ENCODE data around the gene CPA1.

- no peak for TF ChIP-seq PREB (CRISPR knock-in tag; IDR thresholded peaks at IDR 0.05; ENCODE audit: borderline replicate concordance)
- TF ChIP-seq, protein P1, sequence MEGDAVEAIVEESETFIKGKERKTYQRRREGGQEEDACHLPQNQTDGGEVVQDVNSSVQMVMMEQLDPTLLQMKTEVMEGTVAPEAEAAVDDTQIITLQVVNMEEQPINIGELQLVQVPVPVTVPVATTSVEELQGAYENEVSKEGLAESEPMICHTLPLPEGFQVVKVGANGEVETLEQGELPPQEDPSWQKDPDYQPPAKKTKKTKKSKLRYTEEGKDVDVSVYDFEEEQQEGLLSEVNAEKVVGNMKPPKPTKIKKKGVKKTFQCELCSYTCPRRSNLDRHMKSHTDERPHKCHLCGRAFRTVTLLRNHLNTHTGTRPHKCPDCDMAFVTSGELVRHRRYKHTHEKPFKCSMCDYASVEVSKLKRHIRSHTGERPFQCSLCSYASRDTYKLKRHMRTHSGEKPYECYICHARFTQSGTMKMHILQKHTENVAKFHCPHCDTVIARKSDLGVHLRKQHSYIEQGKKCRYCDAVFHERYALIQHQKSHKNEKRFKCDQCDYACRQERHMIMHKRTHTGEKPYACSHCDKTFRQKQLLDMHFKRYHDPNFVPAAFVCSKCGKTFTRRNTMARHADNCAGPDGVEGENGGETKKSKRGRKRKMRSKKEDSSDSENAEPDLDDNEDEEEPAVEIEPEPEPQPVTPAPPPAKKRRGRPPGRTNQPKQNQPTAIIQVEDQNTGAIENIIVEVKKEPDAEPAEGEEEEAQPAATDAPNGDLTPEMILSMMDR (IDR thresholded peaks at IDR 0.05) = no peak
- TF ChIP-seq NR2C2 (CRISPR knock-in tag; IDR thresholded peaks at IDR 0.05) = no peak
- no peak for TF ChIP-seq CREB1 (CRISPR knock-in tag; IDR thresholded peaks at IDR 0.05)
- no peak for TF ChIP-seq TCF7 (CRISPR knock-in tag; IDR thresholded peaks at IDR 0.05; ENCODE audit: low read depth)
- TF ChIP-seq NR3C1 (CRISPR knock-in tag; conservative IDR thresholded peaks at IDR 0.05; ENCODE audit: low read depth) = no peak
- no peak for TF ChIP-seq ETV6 (CRISPR knock-in tag; IDR thresholded peaks at IDR 0.05)
- no peak for TF ChIP-seq GABPB1 (CRISPR knock-in tag; IDR thresholded peaks at IDR 0.05)
- no peak for TF ChIP-seq FOXJ3 (CRISPR knock-in tag; IDR thresholded peaks at IDR 0.05; ENCODE audit: borderline replicate concordance)
- TF ChIP-seq ELF4 (CRISPR knock-in tag; IDR thresholded peaks at IDR 0.05; ENCODE audit: low read depth) = no peak
- TF ChIP-seq, protein P2, sequence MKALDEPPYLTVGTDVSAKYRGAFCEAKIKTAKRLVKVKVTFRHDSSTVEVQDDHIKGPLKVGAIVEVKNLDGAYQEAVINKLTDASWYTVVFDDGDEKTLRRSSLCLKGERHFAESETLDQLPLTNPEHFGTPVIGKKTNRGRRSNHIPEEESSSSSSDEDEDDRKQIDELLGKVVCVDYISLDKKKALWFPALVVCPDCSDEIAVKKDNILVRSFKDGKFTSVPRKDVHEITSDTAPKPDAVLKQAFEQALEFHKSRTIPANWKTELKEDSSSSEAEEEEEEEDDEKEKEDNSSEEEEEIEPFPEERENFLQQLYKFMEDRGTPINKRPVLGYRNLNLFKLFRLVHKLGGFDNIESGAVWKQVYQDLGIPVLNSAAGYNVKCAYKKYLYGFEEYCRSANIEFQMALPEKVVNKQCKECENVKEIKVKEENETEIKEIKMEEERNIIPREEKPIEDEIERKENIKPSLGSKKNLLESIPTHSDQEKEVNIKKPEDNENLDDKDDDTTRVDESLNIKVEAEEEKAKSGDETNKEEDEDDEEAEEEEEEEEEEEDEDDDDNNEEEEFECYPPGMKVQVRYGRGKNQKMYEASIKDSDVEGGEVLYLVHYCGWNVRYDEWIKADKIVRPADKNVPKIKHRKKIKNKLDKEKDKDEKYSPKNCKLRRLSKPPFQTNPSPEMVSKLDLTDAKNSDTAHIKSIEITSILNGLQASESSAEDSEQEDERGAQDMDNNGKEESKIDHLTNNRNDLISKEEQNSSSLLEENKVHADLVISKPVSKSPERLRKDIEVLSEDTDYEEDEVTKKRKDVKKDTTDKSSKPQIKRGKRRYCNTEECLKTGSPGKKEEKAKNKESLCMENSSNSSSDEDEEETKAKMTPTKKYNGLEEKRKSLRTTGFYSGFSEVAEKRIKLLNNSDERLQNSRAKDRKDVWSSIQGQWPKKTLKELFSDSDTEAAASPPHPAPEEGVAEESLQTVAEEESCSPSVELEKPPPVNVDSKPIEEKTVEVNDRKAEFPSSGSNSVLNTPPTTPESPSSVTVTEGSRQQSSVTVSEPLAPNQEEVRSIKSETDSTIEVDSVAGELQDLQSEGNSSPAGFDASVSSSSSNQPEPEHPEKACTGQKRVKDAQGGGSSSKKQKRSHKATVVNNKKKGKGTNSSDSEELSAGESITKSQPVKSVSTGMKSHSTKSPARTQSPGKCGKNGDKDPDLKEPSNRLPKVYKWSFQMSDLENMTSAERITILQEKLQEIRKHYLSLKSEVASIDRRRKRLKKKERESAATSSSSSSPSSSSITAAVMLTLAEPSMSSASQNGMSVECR (CRISPR knock-in tag; IDR thresholded peaks at IDR 0.05; ENCODE audit: borderline replicate concordance) = no peak
Observed at GRCh38 chr7:130417213-130417612, 36.9 kb downstream of the CPA1 start.

Measured in WTC11 (cell line).